Hippocampal formation (tissue), 2 donors: ENCODE measurements around the gene PLAAT2.
A peak's percentile ranks its signal among the peaks of the same experiment; 100 is the strongest.
"Not testable (repeated sequence)": the region's sequence is repeated elsewhere in the genome, so short reads cannot be mapped to it uniquely, and the experiment has no call there.

Experiments
- DNase-seq, 2 donors: peaks; one replicate each; lab custom pipeline; 2025; lab: John Stamatoyannopoulos, UW

The PLAAT2 gene

GRCh38 chr11:63578882-63579281, 15.7 kb upstream of the PLAAT2 start:
- DNase-seq, result not testable (repeated sequence)

- no peak for DNase-seq
These were observed 11.8 kb upstream of the PLAAT2 start for GRCh38 chr11:63574856-63575602.

- DNase-seq, result peak in 1 of 2 donors; percentile 46
These were observed 11.0 kb upstream of the PLAAT2 start for GRCh38 chr11:63573881-63574855.

GRCh38 chr11:63572026-63572688, 9.0 kb upstream of the PLAAT2 start:
- DNase-seq, result no peak

- no peak for DNase-seq
These were observed 6.4 kb upstream of the PLAAT2 start for GRCh38 chr11:63569570-63569969.

GRCh38 chr11:63567044-63567840, 4.1 kb upstream of the PLAAT2 start:
- DNase-seq, result no peak

GRCh38 chr11:63564784-63565350, 1.7 kb upstream of the PLAAT2 start:
- no peak for DNase-seq

GRCh38 chr11:63564056-63564774, 1.0 kb upstream of the PLAAT2 start:
- DNase-seq, result peak in 1 of 2 donors; percentile 25

- no peak for DNase-seq
These were observed 2.5 kb downstream of the PLAAT2 start for GRCh38 chr11:63560506-63561180.

- no peak for DNase-seq
These were observed 4.6 kb downstream of the PLAAT2 start for GRCh38 chr11:63558459-63559157.

- DNase-seq, result no peak
These were observed 5.6 kb downstream of the PLAAT2 start for GRCh38 chr11:63557570-63557969.

- no peak for DNase-seq
These were observed 6.7 kb downstream of the PLAAT2 start for GRCh38 chr11:63556404-63557013.

GRCh38 chr11:63554877-63555223, 8.3 kb downstream of the PLAAT2 start:
- no peak for DNase-seq

- no peak for DNase-seq
These were observed 9.4 kb downstream of the PLAAT2 start for GRCh38 chr11:63553759-63554158.

GRCh38 chr11:63552921-63553320, 10.3 kb downstream of the PLAAT2 start:
- DNase-seq, result no peak

GRCh38 chr11:63551889-63552266, 11.3 kb downstream of the PLAAT2 start:
- DNase-seq, result no peak

GRCh38 chr11:63551091-63551888, 11.9 kb downstream of the PLAAT2 start:
- no peak for DNase-seq

- DNase-seq, result not testable (repeated sequence)
These were observed 13.0 kb downstream of the PLAAT2 start for GRCh38 chr11:63550156-63550700.
